Ovary (tissue), 3 donors: Measurements from ENCODE around the gene USP43.

Experiments used
- CTCF ChIP-seq, 3 donors: fragments of 450-650 bp in 2 of 3; fragments of 200-600 bp in 1 of 3; IDR thresholded peaks; one replicate each; pipeline versions ENCODE4 v1.5.1 to v1.8.0; 2016 to 2022; ENCODE audit warnings: antibody characterized with exemption in 3 of 3, mild to moderate bottlenecking in 1 of 3
- EP300 ChIP-seq: sonication (generic); formaldehyde crosslinking; IDR thresholded peaks from one replicate; pipeline ENCODE4 v1.6.1; 2017; ENCODE audit warnings: antibody characterized with exemption
- POLR2A ChIP-seq: fragments of 450-650 bp; IDR thresholded peaks from one replicate; pipeline ENCODE4 v1.6.1; 2017; ENCODE audit warnings: antibody characterized with exemption, mild to moderate bottlenecking, moderate library complexity
- donor health status: DM: no; HTN: no; CAD: no.

- no peak for TF ChIP-seq POLR2A
- no peak for TF ChIP-seq CTCF (IDR thresholded peaks at IDR 0.05)
- no peak for TF ChIP-seq EP300
Observed at GRCh38 chr17:9645851-9646545, 681 bp downstream of the USP43 start.
